ENCODE data around the gene CTNND2. TPM values are rescaled to one million over a fixed set of nuclear protein-coding genes. Genes with fewer than 3 reads are reported as not detected.

CTNND2 gene
- total RNA-seq, 1 experiment from 2014 or later, result not detected

GRCh38 chr5:11594021-11594420 is 310.2 kb downstream of the CTNND2 start:
- no peak for DNase-seq (ENCODE audit: low read depth)

GRCh38 chr5:11590475-11590874 is 313.8 kb downstream of the CTNND2 start:
- no peak for DNase-seq (ENCODE audit: low read depth)

GRCh38 chr5:11588803-11589202 is 315.4 kb downstream of the CTNND2 start:
- DNase-seq (ENCODE audit: low read depth), result no peak

- no peak for DNase-seq (ENCODE audit: low read depth)
Observed at GRCh38 chr5:11584017-11584416, 320.2 kb downstream of the CTNND2 start.

GRCh38 chr5:11579351-11579750 is 324.9 kb downstream of the CTNND2 start:
- DNase-seq (ENCODE audit: low read depth), result no peak

- DNase-seq (ENCODE audit: low read depth), result no peak
Observed at GRCh38 chr5:11574787-11575186, 329.5 kb downstream of the CTNND2 start.

GRCh38 chr5:11573140-11573992 is 330.9 kb downstream of the CTNND2 start:
- DNase-seq (ENCODE audit: low read depth), result no peak

- no peak for DNase-seq (ENCODE audit: low read depth)
Observed at GRCh38 chr5:11564706-11565105, 339.5 kb downstream of the CTNND2 start.

- no peak for DNase-seq (ENCODE audit: low read depth)
Observed at GRCh38 chr5:11563822-11564221, 340.4 kb downstream of the CTNND2 start.

- DNase-seq (ENCODE audit: low read depth), result no peak
Observed at GRCh38 chr5:11560915-11561697, 343.1 kb downstream of the CTNND2 start.

GRCh38 chr5:11557063-11557462 is 347.2 kb downstream of the CTNND2 start:
- DNase-seq (ENCODE audit: low read depth), result no peak

- DNase-seq (ENCODE audit: low read depth), result no peak
Observed at GRCh38 chr5:11555171-11555570, 349.1 kb downstream of the CTNND2 start.

GRCh38 chr5:11547730-11548129 is 356.5 kb downstream of the CTNND2 start:
- no peak for DNase-seq (ENCODE audit: low read depth)

- no peak for DNase-seq (ENCODE audit: low read depth)
Observed at GRCh38 chr5:11547140-11547539, 357.1 kb downstream of the CTNND2 start.

GRCh38 chr5:11540112-11540511 is 364.1 kb downstream of the CTNND2 start:
- no peak for DNase-seq (ENCODE audit: low read depth)

GRCh38 chr5:11531811-11532555 is 372.3 kb downstream of the CTNND2 start:
- DNase-seq (ENCODE audit: low read depth), result no peak

- DNase-seq (ENCODE audit: low read depth), result no peak
Observed at GRCh38 chr5:11528720-11529119, 375.5 kb downstream of the CTNND2 start.

GRCh38 chr5:11527652-11528349 is 376.4 kb downstream of the CTNND2 start:
- DNase-seq (ENCODE audit: low read depth), result no peak

- DNase-seq (ENCODE audit: low read depth), result no peak
Observed at GRCh38 chr5:11525020-11525419, 379.2 kb downstream of the CTNND2 start.

GRCh38 chr5:11524188-11524587 is 380.1 kb downstream of the CTNND2 start:
- DNase-seq (ENCODE audit: low read depth), result no peak

GRCh38 chr5:11522796-11523195 is 381.4 kb downstream of the CTNND2 start:
- no peak for DNase-seq (ENCODE audit: low read depth)

Measured in RPMI7951 (cell line).